Vagina (tissue), 2 donors: ENCODE results near the gene AMIGO3.

Experiments
- CTCF ChIP-seq, 3 experiments: fragments of 450-650 bp in 2 of 3; fragments of 200-600 bp in 1 of 3; sonication (generic) in 1 of 3; IDR thresholded peaks; one replicate each; pipeline ENCODE4 v1.5.1; 2017 to 2019; ENCODE audit warnings: antibody characterized with exemption in 3 of 3, mild to moderate bottlenecking in 2 of 3, moderate library complexity in 2 of 3
- POLR2A ChIP-seq, 2 donors: fragments of 450-650 bp; IDR thresholded peaks; one replicate each; pipeline ENCODE4 v1.6.1; 2017; ENCODE audit warnings: antibody characterized with exemption in 2 of 2, mild to moderate bottlenecking in 2 of 2, moderate library complexity in 2 of 2
- POLR2AphosphoS5 ChIP-seq, 2 donors: sonication (generic); formaldehyde crosslinking; IDR thresholded peaks; one replicate each; pipeline ENCODE4 v1.9.0; 2017; ENCODE audit warnings: antibody characterized with exemption in 2 of 2, mild to moderate bottlenecking in 2 of 2, low read depth in 1 of 2; ENCODE audit not compliant: insufficient read depth in 1 of 2

GRCh38 chr3:49714728-49715550 is 4.5 kb downstream of the AMIGO3 start:
- no peak for TF ChIP-seq CTCF (IDR thresholded peaks at IDR 0.05)
- TF ChIP-seq POLR2A (IDR thresholded peaks at IDR 0.05) = no peak
- no peak for TF ChIP-seq POLR2AphosphoS5 (IDR thresholded peaks at IDR 0.05; ENCODE audit: insufficient read depth in 1 of 2, low read depth in 1 of 2)
